ENCODE results near the gene LRRC53.

DNA sequence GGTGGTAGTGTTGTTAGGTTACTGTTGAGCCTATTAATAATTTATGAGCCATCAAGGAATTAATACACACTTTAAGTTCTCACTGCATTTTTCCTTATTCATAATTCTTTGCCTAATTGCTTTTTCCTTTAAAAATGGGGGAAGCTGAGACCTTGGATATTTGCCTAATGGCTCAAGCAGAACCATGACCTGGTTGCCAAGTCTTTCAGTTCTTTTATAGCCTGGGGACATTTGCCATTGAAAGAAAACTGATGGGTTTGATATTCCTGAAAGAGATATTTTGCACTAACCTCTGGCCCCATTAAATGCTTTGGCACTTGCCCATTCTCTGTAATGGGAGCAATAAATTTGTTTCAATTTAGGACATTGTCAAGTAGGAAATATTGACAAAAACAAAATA is 18.5 kb upstream of the LRRC53 start:
- TF ChIP-seq, protein P1, sequence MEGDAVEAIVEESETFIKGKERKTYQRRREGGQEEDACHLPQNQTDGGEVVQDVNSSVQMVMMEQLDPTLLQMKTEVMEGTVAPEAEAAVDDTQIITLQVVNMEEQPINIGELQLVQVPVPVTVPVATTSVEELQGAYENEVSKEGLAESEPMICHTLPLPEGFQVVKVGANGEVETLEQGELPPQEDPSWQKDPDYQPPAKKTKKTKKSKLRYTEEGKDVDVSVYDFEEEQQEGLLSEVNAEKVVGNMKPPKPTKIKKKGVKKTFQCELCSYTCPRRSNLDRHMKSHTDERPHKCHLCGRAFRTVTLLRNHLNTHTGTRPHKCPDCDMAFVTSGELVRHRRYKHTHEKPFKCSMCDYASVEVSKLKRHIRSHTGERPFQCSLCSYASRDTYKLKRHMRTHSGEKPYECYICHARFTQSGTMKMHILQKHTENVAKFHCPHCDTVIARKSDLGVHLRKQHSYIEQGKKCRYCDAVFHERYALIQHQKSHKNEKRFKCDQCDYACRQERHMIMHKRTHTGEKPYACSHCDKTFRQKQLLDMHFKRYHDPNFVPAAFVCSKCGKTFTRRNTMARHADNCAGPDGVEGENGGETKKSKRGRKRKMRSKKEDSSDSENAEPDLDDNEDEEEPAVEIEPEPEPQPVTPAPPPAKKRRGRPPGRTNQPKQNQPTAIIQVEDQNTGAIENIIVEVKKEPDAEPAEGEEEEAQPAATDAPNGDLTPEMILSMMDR (IDR thresholded peaks at IDR 0.05), result no peak
- TF ChIP-seq POLR2A (IDR thresholded peaks at IDR 0.05), result no peak
- no peak for TF ChIP-seq EP300 (IDR thresholded peaks at IDR 0.05)
- no peak for TF ChIP-seq POLR2AphosphoS5 (IDR thresholded peaks at IDR 0.05)
